Measurements from ENCODE around the gene IQGAP2.
A peak's percentile ranks its signal among the peaks of the same experiment; 100 is the strongest.

Gene IQGAP2

GRCh38 chr5:76449606-76450005 is 46.5 kb downstream of the IQGAP2 start:
- no peak for DNase-seq (ENCODE audit: low read depth in 4 of 4, low spot score in 1 of 4)

- DNase-seq (ENCODE audit: low read depth in 4 of 4, low spot score in 1 of 4): no peak
Observed at GRCh38 chr5:76450054-76450453, 47.0 kb downstream of the IQGAP2 start.

- DNase-seq (ENCODE audit: low read depth in 4 of 4, low spot score in 1 of 4): no peak
Observed at GRCh38 chr5:76451031-76451701, 48.1 kb downstream of the IQGAP2 start.

- DNase-seq (ENCODE audit: low read depth in 4 of 4, low spot score in 1 of 4): no peak
Observed at GRCh38 chr5:76455531-76456133, 52.5 kb downstream of the IQGAP2 start.

GRCh38 chr5:76456258-76456657 is 53.2 kb downstream of the IQGAP2 start:
- DNase-seq (ENCODE audit: low read depth in 4 of 4, low spot score in 1 of 4): no peak

- no peak for DNase-seq (ENCODE audit: low read depth in 4 of 4, low spot score in 1 of 4)
Observed at GRCh38 chr5:76457674-76458485, 54.8 kb downstream of the IQGAP2 start.

- DNase-seq (ENCODE audit: low read depth in 4 of 4, low spot score in 1 of 4): no peak
Observed at GRCh38 chr5:76458486-76458830, 55.4 kb downstream of the IQGAP2 start.

- no peak for DNase-seq (ENCODE audit: low read depth in 4 of 4, low spot score in 1 of 4)
Observed at GRCh38 chr5:76460104-76460503, 57.0 kb downstream of the IQGAP2 start.

- no peak for DNase-seq (ENCODE audit: low read depth in 4 of 4, low spot score in 1 of 4)
Observed at GRCh38 chr5:76462097-76462667, 59.1 kb downstream of the IQGAP2 start.

GRCh38 chr5:76467216-76467615 is 64.1 kb downstream of the IQGAP2 start:
- DNase-seq (ENCODE audit: low read depth in 4 of 4, low spot score in 1 of 4): no peak

- no peak for DNase-seq (ENCODE audit: low read depth in 4 of 4, low spot score in 1 of 4)
Observed at GRCh38 chr5:76468635-76469425, 65.7 kb downstream of the IQGAP2 start.

GRCh38 chr5:76469656-76470290 is 66.7 kb downstream of the IQGAP2 start:
- peak in 1 of 4 experiments; percentile 7 for DNase-seq (ENCODE audit: low read depth in 4 of 4, low spot score in 1 of 4)

- DNase-seq (ENCODE audit: low read depth in 4 of 4, low spot score in 1 of 4): no peak
Observed at GRCh38 chr5:76470976-76471375, 67.9 kb downstream of the IQGAP2 start.

GRCh38 chr5:76471406-76471805 is 68.3 kb downstream of the IQGAP2 start:
- no peak for DNase-seq (ENCODE audit: low read depth in 4 of 4, low spot score in 1 of 4)

- DNase-seq (ENCODE audit: low read depth in 4 of 4, low spot score in 1 of 4): no peak
Observed at GRCh38 chr5:76471987-76472334, 68.9 kb downstream of the IQGAP2 start.

- no peak for DNase-seq (ENCODE audit: low read depth in 4 of 4, low spot score in 1 of 4)
Observed at GRCh38 chr5:76472335-76473008, 69.4 kb downstream of the IQGAP2 start.

GRCh38 chr5:76473009-76473336 is 69.9 kb downstream of the IQGAP2 start:
- DNase-seq (ENCODE audit: low read depth in 4 of 4, low spot score in 1 of 4): no peak

GRCh38 chr5:76473661-76474060 is 70.6 kb downstream of the IQGAP2 start:
- peak in 3 of 4 experiments; percentile 21 to 54 (median 46) for DNase-seq (ENCODE audit: low read depth in 4 of 4, low spot score in 1 of 4)

- no peak for DNase-seq (ENCODE audit: low read depth in 4 of 4, low spot score in 1 of 4)
Observed at GRCh38 chr5:76474377-76474776, 71.3 kb downstream of the IQGAP2 start.

- no peak for DNase-seq (ENCODE audit: low read depth in 4 of 4, low spot score in 1 of 4)
Observed at GRCh38 chr5:76475385-76475784, 72.3 kb downstream of the IQGAP2 start.

All from stimulated activated CD4-positive, alpha-beta T cell treated with anti-CD3 and anti-CD28 coated beads, Interleukin-1b, Interleukin-23, amount 100 ng/mL, for 24 hours (primary cell).